Smooth muscle cell (in vitro differentiated cells): ENCODE results near the gene HECTD1. TPM values are rescaled to one million over a fixed set of nuclear protein-coding genes. Genes with fewer than 3 reads are reported as not detected.

ENCODE experiments used
- DNase-seq: peaks from one replicate; lab custom pipeline; 2025; ENCODE audit not compliant: unreplicated experiment; lab: John Stamatoyannopoulos, UW
- H2AFZ ChIP-seq: fragments of 200-600 bp; sonication (generic); 2 replicates; pipeline ENCODE4 v1.6.0; 2016; ENCODE audit warnings: antibody characterized with exemption, low read depth, mild to moderate bottlenecking
- H3F3A ChIP-seq: fragments of 200-600 bp; sonication (generic); 2 replicates; pipeline ENCODE4 v1.6.0; 2017; ENCODE audit warnings: antibody characterized with exemption, low read depth
- H3K27ac ChIP-seq: fragments of 200-600 bp; sonication (generic); 2 replicates; pipeline ENCODE4 v1.5.1; 2016; ENCODE audit warnings: low read depth, mild to moderate bottlenecking
- H3K27me3 ChIP-seq: fragments of 200-600 bp; sonication (generic); 2 replicates; pipeline ENCODE4 v1.6.1; 2016; ENCODE audit warnings: low read depth, mild to moderate bottlenecking
- H3K36me3 ChIP-seq: fragments of 200-600 bp; sonication (generic); 2 replicates; pipeline ENCODE4 v1.5.1; 2016; ENCODE audit warnings: low read depth
- H3K4me1 ChIP-seq: fragments of 200-600 bp; sonication (generic); 2 replicates; pipeline ENCODE4 v1.5.1; 2016; ENCODE audit warnings: low read depth
- H3K4me2 ChIP-seq: fragments of 200-600 bp; sonication (generic); 2 replicates; pipeline ENCODE4 v1.6.0; 2016; ENCODE audit warnings: mild to moderate bottlenecking
- H3K4me3 ChIP-seq: fragments of 200-600 bp; sonication (generic); 2 replicates; pipeline ENCODE4 v1.5.1; 2016; ENCODE audit warnings: mild to moderate bottlenecking
- H3K79me2 ChIP-seq: fragments of 200-600 bp; sonication (generic); 2 replicates; pipeline ENCODE4 v1.6.0; 2016; ENCODE audit warnings: low read depth, mild to moderate bottlenecking
- H3K9ac ChIP-seq: fragments of 200-600 bp; sonication (generic); 2 replicates; pipeline ENCODE4 v1.6.0; 2016; ENCODE audit warnings: low read depth
- H3K9me3 ChIP-seq: fragments of 200-600 bp; sonication (generic); replicated peaks from 2 replicates; pipeline ENCODE4 v1.5.1; 2016; ENCODE audit warnings: low read depth
- H4K20me1 ChIP-seq: fragments of 200-600 bp; sonication (generic); 2 replicates; pipeline ENCODE4 v1.6.0; 2016; ENCODE audit warnings: low read depth
- CTCF ChIP-seq: fragments of 200-600 bp; sonication (generic); IDR thresholded peaks from 2 replicates; pipeline ENCODE4 v1.5.1; 2017; ENCODE audit warnings: borderline replicate concordance, mild to moderate bottlenecking, antibody characterized with exemption; ENCODE audit not compliant: insufficient read depth, poor library complexity, severe bottlenecking
- WGBS: methylation state at CpG from one replicate; pipeline ENCODE4 v1.1.7; 2016; ENCODE audit warnings: low lambda C conversion rate; 5-methylcytosine and 5-hydroxymethylcytosine counted together
- polyA plus RNA-seq: library from polyadenylated mRNA; unstranded; fragments of >200 nt; fragmentation: Nextera tagmentation; extraction: Ambion mirVana; gene quantifications from 2 replicates; pipeline ENCODE4 v1.2.1, GENCODE V29; 2016
- total RNA-seq: library from RNA; depleted of rRNA; stranded (reverse); fragments of >200 nt; gene quantifications from 2 replicates; pipeline ENCODE4 v1.2.3, GENCODE V29; 2014

Gene HECTD1
- total and polyA plus RNA-seq, 2 experiments from 2014 or later: 39.3 to 116 TPM

GRCh38 chr14:31127690-31128089 is 79.9 kb downstream of the HECTD1 start:
- no peak overlapping the region for H3K4me3 ChIP-seq
- no peaks in the 10 kb centered on the region for H3K4me1 ChIP-seq
- no peak for DNase-seq
- H3K4me2 ChIP-seq: no peak overlapping the region
- H3K9ac ChIP-seq: no peak overlapping the region
- no peaks in the 10 kb centered on the region for H3F3A ChIP-seq
- no peak overlapping the region for H3K27ac ChIP-seq
- peaks cover 26% of the 10 kb centered on the region for H4K20me1 ChIP-seq
- no peak overlapping the region for H2AFZ ChIP-seq
- H3K36me3 ChIP-seq: peaks cover 22% of the 10 kb centered on the region
- no peak for TF ChIP-seq CTCF
- no peaks in the 10 kb centered on the region for H3K27me3 ChIP-seq
- H3K9me3 ChIP-seq: no peaks in the 10 kb centered on the region
- peaks cover 4% of the 10 kb centered on the region for H3K79me2 ChIP-seq

GRCh38 chr14:31126680-31127079 is 80.9 kb downstream of the HECTD1 start:
- no peak for DNase-seq
- H3K4me3 ChIP-seq: no peak overlapping the region
- no peaks in the 10 kb centered on the region for H3K9me3 ChIP-seq
- H3K27ac ChIP-seq: no peak overlapping the region
- H3K4me2 ChIP-seq: no peak overlapping the region
- peaks cover 4% of the 10 kb centered on the region for H3K79me2 ChIP-seq
- H3K27me3 ChIP-seq: no peaks in the 10 kb centered on the region
- no peak overlapping the region for H2AFZ ChIP-seq
- no peak overlapping the region for H3K9ac ChIP-seq
- no peak for TF ChIP-seq CTCF
- peaks cover 23% of the 10 kb centered on the region for H3K36me3 ChIP-seq
- no peaks in the 10 kb centered on the region for H3K4me1 ChIP-seq
- H3F3A ChIP-seq: no peaks in the 10 kb centered on the region
- H4K20me1 ChIP-seq: peaks cover 25% of the 10 kb centered on the region
- WGBS: 97% methylated on average over 5 of the region's 7 CpGs

GRCh38 chr14:31125231-31125630 is 82.4 kb downstream of the HECTD1 start:
- H3K9me3 ChIP-seq: no peaks in the 10 kb centered on the region
- no peak overlapping the region for H3K27ac ChIP-seq
- no peaks in the 10 kb centered on the region for H3F3A ChIP-seq
- no peaks in the 10 kb centered on the region for H3K4me1 ChIP-seq
- H3K36me3 ChIP-seq: peaks cover 36% of the 10 kb centered on the region
- no peak overlapping the region for H3K4me2 ChIP-seq
- no peak overlapping the region for H3K9ac ChIP-seq
- no peak overlapping the region for H3K4me3 ChIP-seq
- no peak for TF ChIP-seq CTCF
- H2AFZ ChIP-seq: no peak overlapping the region
- no peak for DNase-seq
- H3K79me2 ChIP-seq: peaks cover 4% of the 10 kb centered on the region
- peaks cover 21% of the 10 kb centered on the region for H4K20me1 ChIP-seq
- no peaks in the 10 kb centered on the region for H3K27me3 ChIP-seq
- 92% methylated on average over 6 of the region's 6 CpGs for WGBS

GRCh38 chr14:31124197-31124596 is 83.4 kb downstream of the HECTD1 start:
- H3K27me3 ChIP-seq: no peaks in the 10 kb centered on the region
- no peak overlapping the region for H3K9ac ChIP-seq
- H2AFZ ChIP-seq: no peak overlapping the region
- H4K20me1 ChIP-seq: peaks cover 21% of the 10 kb centered on the region
- H3K36me3 ChIP-seq: peaks cover 45% of the 10 kb centered on the region
- peaks cover 4% of the 10 kb centered on the region for H3K79me2 ChIP-seq
- no peak overlapping the region for H3K27ac ChIP-seq
- no peak for TF ChIP-seq CTCF
- 86% methylated on average over 3 of the region's 3 CpGs for WGBS
- H3K4me2 ChIP-seq: no peak overlapping the region
- H3K4me1 ChIP-seq: no peaks in the 10 kb centered on the region
- no peaks in the 10 kb centered on the region for H3F3A ChIP-seq
- no peak for DNase-seq
- no peaks in the 10 kb centered on the region for H3K9me3 ChIP-seq
- H3K4me3 ChIP-seq: no peak overlapping the region
